T follicular helper cell (primary cell): ENCODE measurements around the gene SELENOF.
A peak's percentile ranks its signal among the peaks of the same experiment; 100 is the strongest.
"Not testable (repeated sequence)": the region's sequence is repeated elsewhere in the genome, so short reads cannot be mapped to it uniquely, and the experiment has no call there.

Experiments used
- DNase-seq: peaks from one replicate; pipeline ENCODE4 v3.0.0-alpha.2; 2020; ENCODE audit warnings: low read depth

The SELENOF gene

DNA sequence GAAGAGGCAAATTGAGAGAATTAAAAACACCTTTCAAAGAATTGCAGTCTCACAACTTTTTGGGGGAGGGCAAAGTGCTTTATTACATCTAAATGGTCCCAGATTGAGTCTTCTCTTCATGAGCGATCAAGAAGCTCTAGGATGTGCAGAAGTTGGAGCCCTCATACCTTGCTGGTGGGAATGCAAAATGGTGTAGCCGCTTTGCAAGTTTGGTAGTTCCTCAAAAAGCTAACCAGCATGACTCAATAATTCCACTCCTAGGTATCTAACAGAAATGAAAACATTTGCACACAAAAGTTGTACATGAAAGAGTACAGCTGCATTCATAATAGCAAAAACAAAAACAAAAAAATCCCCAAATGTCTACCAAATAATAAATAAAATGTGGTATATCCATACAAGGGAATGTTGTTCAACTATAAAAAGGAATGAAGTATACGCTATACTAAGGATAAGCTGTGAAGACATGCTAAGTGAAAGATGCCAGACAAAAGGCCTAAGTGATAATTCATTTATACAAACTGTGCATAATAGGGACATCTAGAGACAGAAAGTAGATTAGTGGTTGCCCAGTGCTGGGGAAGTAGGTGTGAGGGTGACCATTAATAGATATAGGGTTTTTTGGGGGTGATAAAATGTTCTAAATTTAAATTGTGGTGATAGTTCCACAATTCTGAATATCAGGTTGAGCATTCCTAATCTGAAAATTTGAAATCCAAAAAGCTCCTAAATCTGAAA is 55.2 kb downstream of the SELENOF start:
- no peak for DNase-seq

DNA sequence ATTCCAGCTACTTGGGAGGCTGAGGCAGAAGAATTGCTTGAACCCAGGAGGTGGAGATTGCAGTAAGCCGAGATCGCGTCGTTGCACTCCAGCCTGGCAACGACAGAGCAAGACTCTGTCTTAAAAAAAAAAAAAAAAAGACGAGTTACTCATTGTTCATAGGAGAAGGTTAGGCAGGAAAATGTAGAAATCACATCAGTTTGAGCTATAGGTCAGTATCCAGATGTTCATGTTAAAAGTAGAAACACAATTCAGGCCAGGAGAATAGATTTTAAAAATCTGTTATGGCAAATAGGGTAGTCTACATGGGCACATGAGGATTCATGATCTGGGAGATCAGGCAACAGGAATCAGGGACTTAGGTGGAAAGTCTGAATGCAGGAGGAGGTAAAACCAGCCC is 57.7 kb downstream of the SELENOF start:
- DNase-seq, result no peak

DNA sequence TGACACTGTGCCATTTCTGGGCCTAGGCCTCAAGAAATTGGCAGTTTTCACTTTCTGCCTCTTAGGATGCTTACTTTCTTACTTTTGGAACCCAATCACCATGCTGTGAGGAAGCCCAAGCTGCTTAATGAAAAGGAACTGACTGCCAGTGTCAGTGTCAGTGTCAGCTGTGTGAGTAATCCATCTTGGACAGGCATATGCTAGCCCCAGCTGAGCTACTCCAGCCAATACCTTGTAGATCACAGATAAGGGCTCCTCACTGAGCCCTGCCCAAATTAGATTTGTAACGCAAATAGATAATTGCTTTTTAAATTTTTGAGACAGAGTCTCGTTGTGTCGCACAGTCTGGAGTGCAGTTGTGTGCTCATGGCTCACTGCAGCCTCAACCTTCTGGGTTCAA is 59.6 kb downstream of the SELENOF start:
- no peak for DNase-seq

DNA sequence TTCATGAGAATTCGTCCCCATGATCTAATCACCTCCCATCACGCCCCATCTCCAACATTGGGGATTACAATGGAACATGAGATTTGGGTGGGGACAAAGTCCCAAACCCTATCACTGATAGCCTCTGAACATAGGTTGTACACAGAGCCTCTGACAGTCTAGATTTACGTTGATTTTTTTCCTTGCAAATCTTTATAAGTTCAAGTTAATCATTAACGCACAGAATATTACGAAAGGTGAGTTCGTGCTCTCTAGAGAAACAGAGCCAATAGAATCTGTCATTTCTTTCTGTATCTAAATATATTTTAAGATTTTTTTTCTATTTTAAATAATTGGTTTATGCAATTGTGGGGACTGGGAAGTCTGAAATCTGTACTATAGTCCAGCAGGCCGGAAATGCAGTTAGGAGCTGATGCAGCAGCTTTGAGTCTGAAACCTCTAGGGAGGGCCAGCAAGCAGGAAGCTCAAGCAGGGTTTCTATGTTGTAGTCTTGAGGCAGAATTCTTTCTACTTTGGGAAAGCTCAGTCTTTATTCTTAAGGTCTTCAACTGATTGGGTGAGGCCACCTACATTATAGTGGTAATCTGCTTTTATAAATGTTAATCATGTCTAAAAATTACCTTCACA is 61.0 kb downstream of the SELENOF start:
- no peak for DNase-seq

DNA sequence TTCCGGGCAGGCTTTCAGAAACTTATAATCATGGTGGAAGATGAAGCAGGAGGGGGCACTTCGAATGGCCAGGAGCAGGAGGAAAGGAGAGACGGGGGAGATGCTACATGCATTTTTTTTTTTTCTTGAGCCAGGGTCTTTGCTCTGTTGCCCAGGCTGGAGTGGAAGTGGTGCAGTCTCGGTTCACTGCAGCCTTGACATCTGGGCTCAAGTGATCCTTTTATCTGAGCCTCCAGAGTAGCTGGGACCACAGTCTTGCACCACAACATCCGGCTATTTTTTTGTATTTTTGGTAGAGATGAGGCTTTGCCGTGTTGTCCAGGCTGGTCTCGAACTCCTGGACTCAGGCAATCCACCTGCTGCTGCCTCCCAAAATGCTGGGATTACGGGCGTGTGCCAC is 61.6 kb downstream of the SELENOF start:
- no peak for DNase-seq

DNA sequence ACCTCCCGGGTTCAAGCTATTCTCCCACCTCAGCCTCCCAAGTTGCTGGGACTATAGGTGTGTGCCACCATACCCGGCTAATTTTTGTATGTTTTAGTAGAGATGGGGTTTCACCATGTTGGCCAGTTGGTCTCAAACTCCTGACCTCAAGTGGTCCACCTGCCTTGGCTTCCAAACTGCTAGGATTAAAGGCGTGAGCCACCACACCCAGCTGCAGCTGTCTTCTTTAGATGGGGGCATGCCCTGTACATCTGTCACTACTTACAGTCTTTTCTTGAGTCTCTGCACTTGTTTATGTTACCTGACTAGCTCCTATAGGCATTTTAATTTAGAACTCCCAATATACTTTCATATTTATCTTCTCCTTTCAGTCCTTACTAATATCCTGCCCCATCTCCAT is 64.2 kb downstream of the SELENOF start:
- DNase-seq, result no peak

DNA sequence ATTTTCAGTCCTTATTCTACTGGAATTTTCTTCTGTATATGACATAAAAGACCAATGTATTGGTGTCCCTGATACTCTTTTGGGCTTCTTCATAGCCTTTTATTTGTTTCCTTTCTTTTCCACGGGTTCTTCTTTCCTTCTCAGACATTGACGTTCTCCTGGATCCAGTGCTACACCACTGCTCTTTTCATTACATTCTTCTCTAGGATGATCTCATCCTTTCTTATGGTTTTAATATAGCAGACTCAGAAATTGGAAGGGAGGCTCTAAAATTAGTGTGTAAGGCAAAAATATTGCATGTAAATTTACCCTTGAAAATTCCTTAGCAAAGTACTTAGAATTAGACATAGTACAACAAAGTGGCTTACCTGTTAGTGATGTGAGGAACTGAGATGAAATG is 65.3 kb downstream of the SELENOF start:
- DNase-seq, result no peak

DNA sequence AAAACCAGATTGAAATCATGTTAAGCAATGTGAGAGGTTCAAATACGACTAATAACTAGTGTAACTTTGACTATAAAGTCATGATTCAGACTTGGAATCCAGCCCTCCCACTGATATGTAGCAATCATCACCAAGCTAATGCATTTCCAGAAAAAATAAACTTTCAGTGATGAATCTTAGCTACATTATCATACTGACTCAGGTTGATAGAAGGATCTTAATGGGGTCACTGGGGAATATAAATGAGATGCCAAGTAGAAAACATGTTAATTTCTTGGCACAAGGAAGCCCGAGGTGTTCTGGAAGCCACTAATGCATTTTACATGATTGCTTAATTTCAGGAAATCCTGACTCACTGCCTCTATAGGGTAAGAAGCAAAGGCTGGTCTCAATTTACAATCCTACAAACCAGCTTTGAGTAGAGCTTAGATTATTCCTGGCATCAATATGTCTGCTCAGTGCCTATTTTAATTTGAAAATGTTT is 67.7 kb downstream of the SELENOF start:
- DNase-seq, result no peak

DNA sequence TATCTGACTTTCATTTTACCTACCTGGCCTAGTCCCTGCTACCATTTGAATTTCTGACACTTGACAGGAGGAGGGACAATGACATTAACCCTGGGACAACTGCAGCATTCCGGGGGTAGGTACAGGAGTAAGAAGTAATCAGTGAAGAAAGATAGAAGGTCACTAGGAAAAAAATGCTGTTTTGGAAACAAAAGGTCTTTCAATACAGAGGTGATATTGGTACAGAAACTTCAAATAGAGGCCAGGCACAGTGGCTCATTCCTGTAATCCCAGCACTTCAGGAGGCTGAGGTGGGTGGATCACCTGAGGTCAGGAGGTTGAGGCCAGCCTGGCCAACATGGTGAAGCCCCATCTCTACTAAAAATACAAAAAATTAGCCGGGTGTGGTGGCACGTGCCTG is 68.4 kb downstream of the SELENOF start:
- no peak for DNase-seq

DNA sequence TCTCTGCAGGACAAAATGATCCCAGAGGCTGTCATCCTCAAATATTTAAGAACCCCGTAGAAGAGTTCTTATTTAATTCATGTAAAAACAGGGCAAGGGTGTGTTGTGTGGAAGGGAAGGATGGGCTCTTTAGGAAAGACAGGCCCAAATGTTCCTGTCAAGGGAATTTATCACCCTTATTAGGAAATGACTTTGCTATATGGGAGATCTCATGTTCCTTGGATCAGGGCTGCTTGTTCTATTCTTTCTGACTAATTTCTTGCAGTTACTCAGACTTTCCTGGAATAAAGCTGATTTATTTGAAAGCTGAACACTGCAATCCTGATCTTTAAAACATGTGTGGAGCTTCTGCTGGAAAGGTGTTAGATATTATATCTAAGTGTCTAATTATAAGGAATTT is 72.8 kb downstream of the SELENOF start:
- DNase-seq, result no peak

DNA sequence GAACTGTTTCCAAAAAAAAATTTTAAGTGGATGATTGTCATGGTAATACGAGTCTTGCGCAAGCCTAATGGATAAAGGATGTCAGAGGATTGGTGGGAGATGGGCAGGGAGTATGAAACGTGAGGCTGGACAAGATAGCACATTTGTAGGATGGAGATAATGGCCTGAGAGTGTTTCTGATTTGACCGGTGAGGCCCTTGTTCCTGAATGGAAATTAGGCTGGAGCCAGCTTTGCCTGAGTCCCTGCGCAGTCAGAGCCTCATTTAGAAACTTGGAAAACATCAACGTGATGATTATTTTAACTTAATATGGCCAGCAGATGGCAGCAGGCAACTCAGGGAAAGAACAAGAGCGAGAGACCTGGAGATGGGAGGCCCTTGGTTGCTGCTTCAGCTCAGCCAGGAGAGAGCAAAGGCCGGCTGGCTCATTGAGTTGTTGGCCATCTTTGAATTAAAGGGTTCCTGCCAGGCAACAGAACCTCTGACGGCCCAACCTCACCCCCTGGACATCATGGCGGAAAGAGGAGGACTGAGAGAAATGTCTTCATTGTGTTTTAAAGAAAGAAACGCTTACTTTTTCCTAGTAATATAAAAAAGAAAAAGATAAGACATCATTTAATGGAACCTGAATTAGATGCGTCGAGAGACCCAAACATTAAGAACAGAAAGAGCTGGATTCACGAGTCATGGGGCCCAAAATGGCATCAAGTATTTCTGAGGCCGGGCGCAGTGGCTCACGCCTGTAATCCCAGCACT is 80.3 kb downstream of the SELENOF start:
- peak; percentile 25 for DNase-seq

DNA sequence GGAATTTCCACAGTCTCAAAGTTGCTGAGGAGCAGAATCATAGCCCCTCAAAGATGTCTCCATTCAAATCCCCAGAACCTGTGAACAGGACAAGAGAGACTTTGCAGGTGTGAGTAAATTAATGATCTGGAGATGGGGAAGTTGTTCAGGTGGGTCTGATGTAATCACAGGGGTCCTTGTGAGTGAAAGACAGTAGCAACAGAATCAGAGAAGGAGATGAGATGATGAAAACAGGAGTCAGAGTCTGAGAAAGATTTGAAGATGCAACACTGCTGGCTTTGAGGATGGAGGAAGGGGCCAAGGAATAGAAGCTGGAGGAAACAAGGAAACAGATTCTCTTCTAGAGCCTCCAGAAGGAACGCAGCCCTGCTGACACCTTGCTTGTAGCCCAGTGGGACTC is 81.5 kb downstream of the SELENOF start:
- no peak for DNase-seq

DNA sequence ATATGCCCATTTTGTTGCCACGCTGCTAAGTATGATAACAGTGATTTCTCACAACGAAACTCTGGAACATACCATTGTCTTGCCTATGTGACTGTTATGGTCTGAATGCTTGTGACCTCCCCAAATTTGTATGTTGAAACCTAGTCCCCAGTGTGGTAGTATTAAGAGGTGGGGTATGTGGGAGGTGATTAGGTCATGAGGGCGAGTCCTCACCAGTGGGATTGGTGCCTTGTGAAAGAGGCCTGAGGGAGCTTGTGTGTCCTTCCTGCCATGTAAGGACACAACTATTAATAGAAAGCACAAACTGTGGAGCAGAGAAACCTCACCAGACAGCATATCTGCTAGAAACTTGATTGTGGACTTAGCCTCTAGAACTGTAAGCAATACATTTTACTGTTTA is 84.6 kb downstream of the SELENOF start:
- no peak for DNase-seq

DNA sequence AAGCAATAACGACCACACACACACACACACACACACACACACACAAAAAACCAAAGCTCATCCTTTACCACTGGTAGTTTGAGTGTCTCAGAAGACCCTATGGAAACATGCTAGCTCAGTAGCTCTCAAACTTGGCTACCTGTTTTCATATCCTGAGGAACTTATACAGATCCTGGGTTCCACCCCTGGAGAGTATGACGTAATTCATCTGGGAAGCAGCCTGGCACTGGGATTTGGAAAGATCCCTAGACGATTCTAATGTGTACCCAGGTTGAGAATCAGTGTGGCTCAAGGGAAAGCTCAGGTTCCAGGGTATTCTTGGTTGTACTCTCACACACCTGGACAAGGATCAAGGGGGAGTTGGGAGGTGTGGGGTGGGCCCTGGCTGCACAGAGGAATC is 85.9 kb downstream of the SELENOF start:
- no peak for DNase-seq

DNA sequence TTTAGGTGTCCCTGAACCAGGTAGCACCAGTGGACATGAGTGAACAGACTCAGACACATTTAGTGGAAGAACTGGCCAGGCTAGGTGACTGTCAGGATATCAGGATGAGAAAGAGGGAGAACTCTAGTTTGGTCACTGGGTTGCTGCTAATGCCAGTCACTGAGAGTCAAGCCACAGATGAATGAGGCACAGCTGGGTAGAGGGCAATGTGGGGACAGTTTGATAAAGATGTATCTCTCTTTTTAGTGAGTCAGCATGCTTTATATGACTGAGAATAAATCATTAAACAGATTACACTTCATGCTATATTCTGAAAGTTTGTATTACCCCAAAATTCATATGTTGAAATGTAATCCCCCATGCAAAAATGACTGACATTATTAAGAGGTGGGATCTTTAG is 87.1 kb downstream of the SELENOF start:
- DNase-seq, result no peak

DNA sequence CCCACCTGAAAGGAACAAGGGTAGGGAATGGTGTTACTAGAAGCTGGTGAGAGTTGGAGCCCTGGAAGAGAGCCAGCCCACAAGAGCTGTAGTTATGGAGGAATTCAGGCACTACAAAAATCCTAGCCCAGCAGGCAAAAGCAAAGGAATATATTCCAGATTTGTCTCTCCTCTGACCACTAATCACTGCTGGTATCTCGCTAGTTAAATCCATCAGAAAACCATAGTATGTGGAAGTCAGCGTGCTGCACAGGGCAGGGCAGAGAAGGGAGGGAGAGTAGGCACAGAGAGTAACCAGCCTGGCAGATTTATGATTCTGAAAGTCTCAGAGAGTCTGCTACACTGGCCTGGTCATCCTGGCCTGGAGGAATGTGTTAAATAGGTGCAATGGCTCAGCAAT is 88.6 kb downstream of the SELENOF start:
- DNase-seq, result no peak

DNA sequence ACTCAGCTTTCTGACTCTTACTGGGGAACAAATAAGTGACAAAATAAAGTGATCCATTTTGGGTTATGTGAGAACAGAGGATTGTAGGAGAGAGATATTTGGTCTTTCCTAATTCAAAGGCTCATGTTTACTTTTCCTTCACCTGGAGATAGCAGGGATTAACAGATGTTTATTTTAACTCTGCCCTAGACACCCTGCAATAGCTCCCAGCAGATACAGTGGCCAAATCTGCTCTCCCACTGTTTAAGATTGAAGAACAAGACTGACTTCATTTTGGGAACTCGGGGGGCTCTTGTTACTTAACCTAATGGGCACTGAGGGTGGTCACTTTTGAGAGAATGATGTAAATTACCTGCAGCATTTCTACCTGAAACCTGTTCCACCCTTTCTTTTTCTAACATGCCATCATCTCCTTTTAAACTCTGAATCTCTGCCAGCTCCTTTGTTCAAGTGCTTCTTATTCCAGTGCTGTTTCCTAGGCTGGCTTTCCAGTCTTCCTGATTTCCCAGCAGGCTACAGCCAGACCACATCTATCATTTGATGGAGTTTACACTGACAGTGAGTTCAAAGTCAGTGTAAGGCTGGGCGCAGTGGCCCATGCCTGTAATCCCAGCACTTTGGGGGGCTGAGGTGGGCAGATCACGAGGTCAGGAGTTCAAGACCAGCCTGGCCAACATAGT is 90.0 kb downstream of the SELENOF start:
- no peak for DNase-seq

DNA sequence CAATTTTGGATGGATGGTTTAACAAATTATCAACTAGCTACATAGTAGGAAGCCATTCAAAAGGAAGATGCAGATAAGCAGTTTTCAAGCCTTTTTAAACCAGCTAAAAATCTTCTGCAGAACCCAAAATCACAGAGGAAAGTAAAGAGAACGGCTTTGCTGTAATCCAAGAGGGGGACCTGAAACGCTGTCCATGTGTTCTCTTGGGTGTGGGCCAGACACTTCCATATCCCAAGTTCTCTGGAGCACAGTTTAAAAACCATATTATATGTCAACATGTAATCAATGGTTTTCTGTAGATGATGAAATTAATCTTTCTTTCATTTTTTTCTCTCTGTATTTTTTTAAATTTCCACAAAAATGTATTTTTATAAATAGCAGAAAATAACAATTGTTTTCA is 90.5 kb downstream of the SELENOF start:
- no peak for DNase-seq

DNA sequence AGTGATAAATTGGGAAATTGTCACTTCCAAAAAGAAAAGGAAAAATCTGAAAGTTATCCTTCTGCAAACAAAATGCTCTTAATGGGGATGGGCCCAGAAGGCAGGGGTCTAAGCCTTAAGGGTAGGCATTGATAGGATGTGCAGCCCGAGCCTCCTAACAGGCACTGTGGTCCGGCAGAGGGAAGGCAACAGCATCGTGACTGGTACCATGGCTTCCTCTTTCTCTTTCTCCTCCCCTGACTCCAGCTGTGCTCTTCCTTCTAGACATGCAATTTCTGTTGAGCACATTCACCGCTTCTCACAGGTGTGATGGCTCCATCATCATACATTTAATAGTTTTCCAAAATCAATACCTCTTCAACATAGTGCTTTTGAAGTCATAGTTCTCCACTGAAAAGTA is 91.5 kb downstream of the SELENOF start:
- DNase-seq, result no peak

DNA sequence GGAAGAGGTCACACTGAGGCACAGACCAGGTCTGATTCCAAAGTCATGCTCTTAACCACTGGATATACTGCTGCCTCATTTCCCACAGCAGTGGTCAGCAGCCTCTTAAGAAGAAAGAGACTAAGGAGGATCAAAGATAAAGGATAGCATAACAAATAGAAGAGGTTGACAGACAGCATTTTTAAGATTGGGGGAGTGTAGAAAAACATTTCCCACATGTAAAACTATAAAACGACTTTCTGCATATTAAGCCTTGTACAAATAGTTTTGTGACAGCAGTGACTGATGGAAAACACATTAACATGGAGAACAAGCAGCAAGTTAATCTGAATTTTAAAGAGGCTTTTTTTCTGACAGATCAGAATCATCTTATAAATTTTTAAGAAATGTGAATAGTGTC is 92.0 kb downstream of the SELENOF start:
- no peak for DNase-seq

DNA sequence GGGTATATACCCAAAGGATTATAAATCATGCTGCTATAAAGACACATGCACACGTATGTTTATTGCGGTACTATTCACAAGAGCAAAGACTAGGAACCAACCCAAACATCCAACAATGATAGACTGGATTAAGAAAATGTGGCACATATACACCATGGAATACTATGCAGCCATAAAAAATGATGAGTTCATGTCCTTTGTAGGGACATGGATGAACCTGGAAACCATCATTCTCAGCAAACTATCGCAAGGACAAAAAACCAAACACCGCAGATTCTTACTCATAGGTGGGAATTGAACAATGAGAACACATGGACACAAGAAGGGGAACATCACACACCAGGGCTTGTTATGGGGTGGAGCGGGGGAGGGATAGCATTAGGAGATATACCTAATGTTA is 94.0 kb downstream of the SELENOF start:
- DNase-seq, result not testable (repeated sequence)

DNA sequence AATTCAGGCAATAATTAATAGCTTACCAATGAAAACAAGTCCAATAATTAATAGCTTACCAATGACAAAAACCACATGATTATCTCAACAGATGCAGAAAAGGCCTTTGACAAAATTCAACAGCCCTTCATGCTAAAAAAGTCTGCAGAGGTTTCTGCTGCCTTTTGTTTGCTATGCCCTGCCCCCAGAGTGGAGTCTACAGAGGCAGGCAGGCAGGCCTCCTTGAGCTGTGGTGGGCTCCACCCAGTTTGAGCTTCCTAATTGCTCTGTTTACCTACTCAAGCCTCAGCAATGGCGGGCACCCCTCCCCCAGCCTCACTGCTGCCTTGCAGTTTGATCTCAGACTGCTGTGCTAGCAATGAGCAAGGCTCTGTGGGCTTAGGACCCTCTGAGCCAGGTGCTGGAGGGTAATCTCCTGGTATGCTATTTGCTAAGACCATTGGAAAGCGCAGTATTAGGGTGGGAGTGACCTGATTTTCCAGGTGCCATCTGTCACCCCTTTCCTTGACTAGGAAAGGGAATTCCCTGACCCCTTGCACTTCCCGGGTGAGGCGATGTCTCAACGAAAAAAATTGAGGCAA is 96.6 kb downstream of the SELENOF start:
- not testable (repeated sequence) for DNase-seq
